Spleen (tissue), 11 donors: Measurements from ENCODE around the gene ODAD4. TPM values are rescaled to one million over a fixed set of nuclear protein-coding genes. Genes with fewer than 3 reads are reported as not detected.

ENCODE experiments used
- DNase-seq: peaks from one replicate; pipeline ENCODE4 v3.0.0-alpha.2; 2020
- H3K27ac ChIP-seq, 8 donors: fragments of 200-600 bp; sonication (generic) in 7 of 8; 1 replicate in 4 of 8; 2 replicates in 4 of 8; pipeline versions ENCODE4 v1.5.0 to v1.8.0; 2016 to 2021; ENCODE audit warnings: inconsistent platforms in 4 of 8, mild to moderate bottlenecking in 4 of 8, moderate library complexity in 1 of 8
- H3K27me3 ChIP-seq, 7 donors: fragments of 200-600 bp; sonication (generic) in 6 of 7; replicated peaks in 1 of 7; 1 replicate in 4 of 7; 2 replicates in 3 of 7; pipeline versions ENCODE4 v1.5.0 to v1.8.0; 2016 to 2021; ENCODE audit warnings: inconsistent platforms in 3 of 7, mild to moderate bottlenecking in 1 of 7
- H3K36me3 ChIP-seq, 6 donors: fragments of 200-600 bp; sonication (generic) in 5 of 6; 1 replicate in 4 of 6; 2 replicates in 2 of 6; pipeline versions ENCODE4 v1.5.0 to v1.8.0; 2016 to 2021; ENCODE audit warnings: inconsistent platforms in 2 of 6
- H3K4me1 ChIP-seq, 6 donors: fragments of 200-600 bp; sonication (generic) in 5 of 6; 1 replicate in 3 of 6; 2 replicates in 3 of 6; pipeline versions ENCODE4 v1.5.0 to v1.8.0; 2016 to 2021; ENCODE audit warnings: inconsistent platforms in 3 of 6
- H3K4me3 ChIP-seq, 8 donors: fragments of 200-600 bp; sonication (generic) in 7 of 8; 1 replicate in 4 of 8; 2 replicates in 4 of 8; pipeline versions ENCODE4 v1.5.0 to v1.8.0; 2016 to 2021; ENCODE audit warnings: inconsistent platforms in 4 of 8, mild to moderate bottlenecking in 4 of 8, moderate library complexity in 2 of 8
- H3K9me3 ChIP-seq, 8 donors: fragments of 200-600 bp; sonication (generic) in 7 of 8; 1 replicate in 4 of 8; 2 replicates in 4 of 8; pipeline versions ENCODE4 v1.5.0 to v1.8.0; 2016 to 2021; ENCODE audit warnings: inconsistent platforms in 4 of 8
- POLR2A ChIP-seq, 3 donors: fragments of 450-650 bp; IDR thresholded peaks; one replicate each; pipeline ENCODE4 v1.5.1; 2017; ENCODE audit warnings: antibody characterized with exemption in 3 of 3, mild to moderate bottlenecking in 1 of 3
- POLR2AphosphoS5 ChIP-seq, 3 donors: sonication (generic); formaldehyde crosslinking; IDR thresholded peaks; one replicate each; pipeline ENCODE4 v1.5.1; 2017; ENCODE audit warnings: antibody characterized with exemption in 3 of 3
- WGBS, 5 donors: extraction: QIAGEN DNeasy Blood & Tissue Kit in 3 of 5; methylation state at CpG; one replicate each; pipeline versions ENCODE4 v1.1.5 to v1.1.7; 2013 to 2018; 5-methylcytosine and 5-hydroxymethylcytosine counted together
- intact Hi-C: fragments of 100-400 bp; cut with DNase I; formaldehyde crosslinking; loops from one replicate; pipeline ENCODE4 v1.15.0; 2023; ENCODE audit warnings: low total_unique reads
- polyA plus RNA-seq, 3 donors: library from polyadenylated mRNA; stranded (reverse); fragments of 200-250 nt; gene quantifications; one replicate each; pipeline ENCODE4 v1.2.1, GENCODE V29; 2013
- total RNA-seq, 7 donors: library from RNA; depleted of rRNA in 3 of 7; stranded (reverse); fragments of >200 nt in 3 of 7; fragmentation: NEBNext Ultra II Directional in 4 of 7; extraction: Animal tissue kit (Norgen Biotek cat#: 25700) in 4 of 7; gene quantifications; one replicate each; pipeline versions ENCODE4 v1.1.0 to v1.2.1, GENCODE V29; 2016 to 2021
- TF ChIP-seq, protein P1 (sequence below), 11 experiments: fragments of 200-600 bp in 7 of 11; fragments of 450-650 bp in 4 of 11; sonication (generic) in 4 of 11; IDR thresholded peaks in 8 of 11; conservative IDR thresholded peaks in 3 of 11; 1 replicate in 7 of 11; 2 replicates in 4 of 11; pipeline versions ENCODE4 v1.4.0 to v1.8.0; 2016 to 2021; ENCODE audit warnings: antibody characterized with exemption in 11 of 11, inconsistent platforms in 4 of 11, mild to moderate bottlenecking in 1 of 11
- donor health status: healthy with polysubstance abuse.
- donor health status: DM: no; HTN: no; CAD: no; lungs with moderate emphysema.
- donor health status: DM: no; HTN: no; CAD: no.
- donor health status: Bipolar disorder and iron deficiency.
- donor health status: healthy.
- donor health status: DM: no; HTN: no; CAD: no.
- donor health status: DM: yes; HTN: yes; CAD: no.

The ODAD4 gene
- total and polyA plus RNA-seq, 10 donors = 0.20 to 1.0 (median 0.33) TPM; not detected in 4

DNA sequence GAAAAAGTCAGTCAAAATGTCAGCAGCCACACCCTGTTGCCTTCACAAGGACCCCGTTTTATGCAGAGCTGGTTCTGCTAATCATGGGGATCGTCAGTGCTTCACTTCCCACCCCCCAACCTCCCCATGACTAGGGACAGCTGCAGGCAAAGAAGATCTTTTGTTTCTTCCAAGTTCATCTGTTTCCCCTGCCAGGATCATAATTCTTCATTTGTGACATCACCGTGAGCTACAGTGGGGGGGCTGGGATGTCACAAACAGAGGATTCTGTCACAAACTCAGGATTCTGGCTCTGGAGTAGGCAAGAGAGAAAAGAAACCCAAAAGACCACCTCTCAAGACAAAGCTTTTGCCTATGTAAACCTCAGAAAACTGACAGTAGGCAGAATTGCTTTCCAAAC lies 62.2 kb downstream of the ODAD4 start:
- H3K4me3 ChIP-seq = no peak overlapping the region
- intact Hi-C loops = no loop called here
- no peak for DNase-seq
- H3K9me3 ChIP-seq = no peaks in the 10 kb centered on the region
- peak overlapping the region in 1 of 8 donors; percentile 4 for H3K27ac ChIP-seq
- H3K4me1 ChIP-seq = peaks cover 0 to 23% (median 8%) of the 10 kb centered on the region in 6 donors
- TF ChIP-seq, protein P1, sequence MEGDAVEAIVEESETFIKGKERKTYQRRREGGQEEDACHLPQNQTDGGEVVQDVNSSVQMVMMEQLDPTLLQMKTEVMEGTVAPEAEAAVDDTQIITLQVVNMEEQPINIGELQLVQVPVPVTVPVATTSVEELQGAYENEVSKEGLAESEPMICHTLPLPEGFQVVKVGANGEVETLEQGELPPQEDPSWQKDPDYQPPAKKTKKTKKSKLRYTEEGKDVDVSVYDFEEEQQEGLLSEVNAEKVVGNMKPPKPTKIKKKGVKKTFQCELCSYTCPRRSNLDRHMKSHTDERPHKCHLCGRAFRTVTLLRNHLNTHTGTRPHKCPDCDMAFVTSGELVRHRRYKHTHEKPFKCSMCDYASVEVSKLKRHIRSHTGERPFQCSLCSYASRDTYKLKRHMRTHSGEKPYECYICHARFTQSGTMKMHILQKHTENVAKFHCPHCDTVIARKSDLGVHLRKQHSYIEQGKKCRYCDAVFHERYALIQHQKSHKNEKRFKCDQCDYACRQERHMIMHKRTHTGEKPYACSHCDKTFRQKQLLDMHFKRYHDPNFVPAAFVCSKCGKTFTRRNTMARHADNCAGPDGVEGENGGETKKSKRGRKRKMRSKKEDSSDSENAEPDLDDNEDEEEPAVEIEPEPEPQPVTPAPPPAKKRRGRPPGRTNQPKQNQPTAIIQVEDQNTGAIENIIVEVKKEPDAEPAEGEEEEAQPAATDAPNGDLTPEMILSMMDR (IDR thresholded peaks at IDR 0.05 in 8 of 11, conservative IDR thresholded peaks at IDR 0.05 in 3 of 11) = no peak
- TF ChIP-seq POLR2AphosphoS5 (IDR thresholded peaks at IDR 0.05) = no peak
- TF ChIP-seq POLR2A (IDR thresholded peaks at IDR 0.05) = no peak
- 86 to 95% (median 89%) methylated on average over 3 of the region's 3 CpGs for WGBS, 5 donors
- peaks cover 5 to 100% (median 98%) of the 10 kb centered on the region in 6 donors for H3K36me3 ChIP-seq
- H3K27me3 ChIP-seq = no peaks in the 10 kb centered on the region

DNA sequence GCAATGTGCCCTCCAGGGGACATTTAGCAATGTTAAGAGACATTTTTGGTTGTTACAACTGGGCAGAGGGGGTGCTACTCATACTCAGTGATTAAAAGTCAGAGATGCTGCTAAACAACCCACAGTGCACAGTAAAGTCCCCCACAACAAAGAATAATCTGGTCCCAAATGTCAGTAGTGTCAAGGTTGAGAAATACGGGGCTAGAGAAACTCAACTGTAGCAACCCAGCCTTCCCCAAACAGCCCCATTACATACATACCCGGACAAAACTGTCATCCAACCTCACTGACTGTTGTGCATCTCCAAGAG lies 66.4 kb downstream of the ODAD4 start:
- no peak for DNase-seq
- Histone ChIP-seq H3K9me3 (no peaks in the 10 kb centered on the region), H3K27me3 (no peaks in the 10 kb centered on the region), H3K36me3 (peaks cover 2 to 100% (median 91%) of the 10 kb centered on the region in 6 donors), H3K27ac (peak overlapping the region in 6 of 8 donors; percentile 46 to 75 (median 58)), H3K4me3 (no peak overlapping the region), H3K4me1 (peaks cover 0 to 46% (median 20%) of the 10 kb centered on the region in 6 donors)
- intact Hi-C loops = no loop called here
- 78 to 98% (median 85%) methylated on average over 2 of the region's 2 CpGs for WGBS, 5 donors
- TF ChIP-seq POLR2A (IDR thresholded peaks at IDR 0.05) (no peak), POLR2AphosphoS5 (IDR thresholded peaks at IDR 0.05) (no peak)
- TF ChIP-seq, protein P1 (IDR thresholded peaks at IDR 0.05 in 8 of 11, conservative IDR thresholded peaks at IDR 0.05 in 3 of 11) = no peak

DNA sequence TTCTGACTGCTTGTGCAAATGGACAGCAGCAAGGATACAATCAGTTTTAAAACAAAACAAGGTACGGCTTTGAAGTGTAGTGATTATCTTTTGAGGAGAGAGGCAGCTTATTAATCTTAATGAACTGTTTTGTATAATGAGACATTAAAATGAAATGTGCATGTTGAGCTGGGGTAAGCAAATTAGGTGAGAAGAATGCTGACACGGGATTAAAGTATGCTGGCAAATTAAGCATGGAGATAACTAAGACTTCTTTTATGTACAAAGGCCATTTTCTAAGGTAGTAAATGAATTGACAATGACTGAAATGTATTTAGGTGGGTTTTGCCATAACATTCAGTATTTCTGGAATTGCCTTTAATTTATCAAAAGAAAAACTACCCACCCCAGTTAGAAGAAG lies 68.1 kb downstream of the ODAD4 start:
- Histone ChIP-seq H3K27me3 (no peaks in the 10 kb centered on the region), H3K4me3 (no peak overlapping the region), H3K27ac (no peak overlapping the region), H3K36me3 (peaks cover 2 to 100% (median 84%) of the 10 kb centered on the region in 6 donors), H3K9me3 (no peaks in the 10 kb centered on the region), H3K4me1 (peaks cover 2 to 63% (median 35%) of the 10 kb centered on the region in 6 donors)
- intact Hi-C loops = no loop called here
- TF ChIP-seq POLR2AphosphoS5 (IDR thresholded peaks at IDR 0.05) (no peak), POLR2A (IDR thresholded peaks at IDR 0.05) (no peak)
- TF ChIP-seq, protein P1 (IDR thresholded peaks at IDR 0.05 in 8 of 11, conservative IDR thresholded peaks at IDR 0.05 in 3 of 11) = no peak
- no peak for DNase-seq
- 38 to 46% (median 41%) methylated on average over 2 of the region's 2 CpGs for WGBS, 5 donors

DNA sequence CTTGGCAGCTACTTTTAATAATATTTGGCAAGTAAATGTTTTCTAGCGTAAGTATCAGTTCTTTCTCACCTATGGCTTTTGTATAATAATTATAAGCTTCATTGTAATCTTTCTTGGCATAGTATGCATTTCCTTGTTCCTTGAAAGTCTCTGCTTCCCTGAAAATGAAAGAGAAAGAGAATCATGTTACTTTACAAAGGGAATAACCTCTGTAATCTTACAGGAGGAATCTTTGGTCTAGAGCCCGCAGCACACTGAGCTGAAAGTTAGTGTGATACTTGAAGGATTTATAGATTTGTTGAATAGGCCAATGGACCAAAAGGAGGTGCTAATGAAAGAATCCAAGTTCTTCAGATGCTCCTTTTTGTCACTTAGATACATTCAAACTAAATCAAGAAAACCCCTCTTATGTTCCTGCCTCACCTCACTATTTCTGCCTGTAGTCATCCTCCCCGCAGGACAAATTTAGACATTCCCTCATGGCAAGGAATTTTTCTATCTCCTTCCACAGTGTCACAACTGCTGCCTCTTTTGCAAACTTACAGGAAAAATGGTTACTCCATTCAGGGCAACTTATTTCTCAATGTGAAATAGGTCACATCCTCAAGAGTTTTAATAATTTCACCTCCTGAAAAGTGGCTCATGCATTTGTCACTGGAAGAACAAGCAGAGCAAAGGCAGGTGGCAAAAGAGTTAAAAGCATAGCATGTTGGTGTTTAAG lies 70.2 kb downstream of the ODAD4 start:
- H3K4me1 ChIP-seq = peaks cover under 1 to 79% (median 46%) of the 10 kb centered on the region in 6 donors
- H3K36me3 ChIP-seq = peaks cover 2 to 79% (median 63%) of the 10 kb centered on the region in 6 donors
- DNase-seq = no peak
- TF ChIP-seq POLR2AphosphoS5 (IDR thresholded peaks at IDR 0.05) (no peak), POLR2A (IDR thresholded peaks at IDR 0.05) (no peak)
- TF ChIP-seq, protein P1 (IDR thresholded peaks at IDR 0.05 in 8 of 11, conservative IDR thresholded peaks at IDR 0.05 in 3 of 11) = no peak
- peak overlapping the region in 1 of 8 donors; percentile 54 for H3K27ac ChIP-seq
- WGBS, 5 donors = 75 to 85% (median 79%) methylated on average over 3 of the region's 3 CpGs
- H3K27me3 ChIP-seq = no peaks in the 10 kb centered on the region
- intact Hi-C loops = no loop called here
- H3K9me3 ChIP-seq = no peaks in the 10 kb centered on the region
- H3K4me3 ChIP-seq = no peak overlapping the region
